WTC11 (cell line): ENCODE data around the gene CDH13. TPM values are rescaled to one million over a fixed set of nuclear protein-coding genes. Genes with fewer than 3 reads are reported as not detected.

Experiments
- ATAC-seq: fragments of 200-7000 bp; cut with Tn5 transposase; 2 replicates; pipeline ENCODE4 v1.10.0; 2021; ENCODE audit warnings: mild to moderate bottlenecking, moderate library complexity
- CTCF ChIA-PET: fragments of 300-600 bp; sonication (Branson Sonifier 250); formaldehyde crosslinking; loops from one replicate; lab custom pipeline; 2021; ENCODE audit warnings: antibody characterized with exemption; lab: Charles Lee
- POLR2A ChIA-PET: fragments of 350-600 bp; sonication (Branson Sonifier 250); formaldehyde crosslinking; loops from one replicate; lab custom pipeline; 2021; ENCODE audit warnings: antibody characterized with exemption; lab: Charles Lee
- DNase-seq: peaks from one replicate; pipeline ENCODE4 v3.0.0; 2021; ENCODE audit warnings: low spot score
- H3K27ac Mint-ChIP-seq: 2 replicates; pipeline ENCODE4 v1.8.0; 2021; ENCODE audit warnings: mixed read lengths
- H3K27me3 Mint-ChIP-seq: 2 replicates; pipeline ENCODE4 v1.8.0; 2021; ENCODE audit warnings: low read depth, mild to moderate bottlenecking, moderate library complexity, mixed read lengths
- H3K36me3 Mint-ChIP-seq: 2 replicates; pipeline ENCODE4 v1.8.0; 2021; ENCODE audit warnings: mixed read lengths
- H3K4me1 Mint-ChIP-seq: 2 replicates; pipeline ENCODE4 v1.8.0; 2022; ENCODE audit warnings: mixed read lengths
- H3K4me3 Mint-ChIP-seq: 2 replicates; pipeline ENCODE4 v1.8.0; 2021; ENCODE audit warnings: mild to moderate bottlenecking, moderate library complexity, mixed read lengths
- H3K9me3 Mint-ChIP-seq: 2 replicates; pipeline ENCODE4 v1.8.0; 2021; ENCODE audit warnings: mixed read lengths
- AR ChIP-seq: fragments of 250-450 bp; sonication (Bioruptor Pico); IDR thresholded peaks from 2 replicates; pipeline ENCODE4 v1.9.0; 2021; ENCODE audit warnings: mild to moderate bottlenecking
- ATF3 ChIP-seq: sonication (generic); formaldehyde crosslinking; conservative IDR thresholded peaks from 2 replicates; pipeline ENCODE4 v1.8.1; 2022; ENCODE audit warnings: mild to moderate bottlenecking, missing genetic modification reagents
- CBFB ChIP-seq: sonication (generic); formaldehyde crosslinking; IDR thresholded peaks from 2 replicates; pipeline ENCODE4 v1.8.1; 2022; ENCODE audit warnings: mild to moderate bottlenecking, low read depth, missing genetic modification reagents
- CREM ChIP-seq: sonication (generic); formaldehyde crosslinking; IDR thresholded peaks from 2 replicates; pipeline ENCODE4 v1.8.1; 2022; ENCODE audit warnings: mild to moderate bottlenecking, missing genetic modification reagents, moderate library complexity
- FOXK1 ChIP-seq: sonication (generic); formaldehyde crosslinking; IDR thresholded peaks from 2 replicates; pipeline ENCODE4 v1.8.0; 2022; ENCODE audit warnings: mild to moderate bottlenecking, moderate library complexity, missing genetic modification reagents
- GTF2I ChIP-seq: fragments of 250-450 bp; sonication (Bioruptor Pico); conservative IDR thresholded peaks from 2 replicates; pipeline ENCODE4 v1.4.0; 2021; ENCODE audit warnings: mild to moderate bottlenecking
- JUN ChIP-seq: sonication (generic); formaldehyde crosslinking; IDR thresholded peaks from 2 replicates; pipeline ENCODE4 v1.8.0; 2023; ENCODE audit warnings: mild to moderate bottlenecking, missing genetic modification reagents
- MXD4 ChIP-seq: fragments of 250-450 bp; sonication (Bioruptor Pico); IDR thresholded peaks from 2 replicates; pipeline ENCODE4 v1.8.0; 2021; ENCODE audit warnings: mild to moderate bottlenecking, moderate library complexity, borderline replicate concordance
- NFATC4 ChIP-seq: fragments of 250-450 bp; sonication (Bioruptor Pico); IDR thresholded peaks from 2 replicates; pipeline ENCODE4 v1.9.0; 2021; ENCODE audit warnings: mild to moderate bottlenecking
- NR3C1 ChIP-seq: sonication (generic); formaldehyde crosslinking; conservative IDR thresholded peaks from 2 replicates; pipeline ENCODE4 v1.8.1; 2023; ENCODE audit warnings: low read depth, mild to moderate bottlenecking, missing genetic modification reagents
- OVOL2 ChIP-seq: fragments of 250-450 bp; sonication (Bioruptor Pico); IDR thresholded peaks from 2 replicates; pipeline ENCODE4 v1.9.0; 2021; ENCODE audit warnings: mild to moderate bottlenecking, borderline replicate concordance
- PREB ChIP-seq: sonication (generic); formaldehyde crosslinking; IDR thresholded peaks from 2 replicates; pipeline ENCODE4 v1.8.1; 2022; ENCODE audit warnings: mild to moderate bottlenecking, missing genetic modification reagents, moderate library complexity, borderline replicate concordance
- RELA ChIP-seq: sonication (generic); formaldehyde crosslinking; IDR thresholded peaks from 2 replicates; pipeline ENCODE4 v1.8.1; 2022; ENCODE audit warnings: missing genetic modification reagents, mild to moderate bottlenecking, borderline replicate concordance
- TP53 ChIP-seq: sonication (generic); formaldehyde crosslinking; IDR thresholded peaks from 2 replicates; pipeline ENCODE4 v1.8.1; 2023; ENCODE audit warnings: mild to moderate bottlenecking, missing genetic modification reagents
- ZNF121 ChIP-seq: sonication (generic); formaldehyde crosslinking; IDR thresholded peaks from 2 replicates; pipeline ENCODE4 v1.8.0; 2023; ENCODE audit warnings: missing genetic modification reagents
- ZNF232 ChIP-seq: sonication (generic); formaldehyde crosslinking; IDR thresholded peaks from 2 replicates; pipeline ENCODE4 v1.8.0; 2022; ENCODE audit warnings: mild to moderate bottlenecking, missing genetic modification reagents
- ZNF317 ChIP-seq: sonication (generic); formaldehyde crosslinking; IDR thresholded peaks from 2 replicates; pipeline ENCODE4 v1.8.1; 2023; ENCODE audit warnings: low read depth, mild to moderate bottlenecking, moderate library complexity, missing genetic modification reagents, borderline replicate concordance
- ZNF423 ChIP-seq: fragments of 250-450 bp; sonication (Bioruptor Pico); IDR thresholded peaks from 2 replicates; pipeline ENCODE4 v2.1.2; 2022; ENCODE audit warnings: mild to moderate bottlenecking, moderate library complexity
- total RNA-seq: library from RNA; stranded (reverse); gene quantifications from 3 replicates; pipeline ENCODE4 v1.2.3, GENCODE V29; 2021
- TF ChIP-seq, protein P1 (sequence below): sonication (generic); formaldehyde crosslinking; IDR thresholded peaks from 2 replicates; pipeline ENCODE4 v1.8.0; 2022; ENCODE audit warnings: missing genetic modification reagents
- TF ChIP-seq, protein P2 (sequence below): sonication (generic); formaldehyde crosslinking; IDR thresholded peaks from 2 replicates; pipeline ENCODE4 v1.8.1; 2023; ENCODE audit warnings: mild to moderate bottlenecking, missing genetic modification reagents, moderate library complexity
- TF ChIP-seq, protein P3 (sequence below): sonication (generic); formaldehyde crosslinking; IDR thresholded peaks from 2 replicates; pipeline ENCODE4 v1.8.0; 2022; ENCODE audit warnings: mild to moderate bottlenecking, missing genetic modification reagents

Gene CDH13
- total RNA-seq, 1 experiment from 2014 or later: 0.81 TPM

DNA sequence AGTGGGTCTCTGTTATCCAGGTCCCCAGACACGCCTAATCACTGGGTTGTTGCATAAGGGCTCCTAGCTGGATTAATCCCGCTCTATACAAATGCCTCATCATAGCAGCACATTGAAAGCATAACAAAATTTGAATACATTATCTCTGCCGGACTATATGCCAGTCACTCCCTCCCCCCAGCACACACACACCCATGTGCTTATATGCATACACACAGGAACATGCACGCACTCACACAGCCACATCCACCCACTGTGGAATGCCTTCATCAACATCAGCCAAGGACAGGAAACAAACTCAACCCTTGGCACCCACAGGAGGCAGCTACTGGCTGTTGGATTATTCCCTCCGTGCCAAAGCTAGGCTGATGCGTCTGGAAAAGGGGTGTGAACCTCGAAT lies 3.5 kb upstream of the CDH13 start:
- H3K36me3 Mint-ChIP-seq: no peaks in the 10 kb centered on the region
- no peaks in the 10 kb centered on the region for H3K9me3 Mint-ChIP-seq
- H3K27ac Mint-ChIP-seq: no peak overlapping the region
- H3K4me1 Mint-ChIP-seq: peaks cover 10% of the 10 kb centered on the region
- TF ChIP-seq CREM (CRISPR knock-in tag) (no peak), AR (no peak), ZNF423 (no peak), GTF2I (CRISPR knock-in tag) (no peak)
- POLR2A ChIA-PET: no interaction called here
- H3K4me3 Mint-ChIP-seq: no peak overlapping the region
- ATAC-seq (no peak), DNase-seq (no peak)
- peaks cover 43% of the 10 kb centered on the region for H3K27me3 Mint-ChIP-seq
- CTCF ChIA-PET: interaction anchor here (1.0 to 1.2 kb wide), 3 partner anchors 9 to 360 kb away, joined by 3 to 9 read pairs (median 6); no protein-coding TSS in a partner anchor

DNA sequence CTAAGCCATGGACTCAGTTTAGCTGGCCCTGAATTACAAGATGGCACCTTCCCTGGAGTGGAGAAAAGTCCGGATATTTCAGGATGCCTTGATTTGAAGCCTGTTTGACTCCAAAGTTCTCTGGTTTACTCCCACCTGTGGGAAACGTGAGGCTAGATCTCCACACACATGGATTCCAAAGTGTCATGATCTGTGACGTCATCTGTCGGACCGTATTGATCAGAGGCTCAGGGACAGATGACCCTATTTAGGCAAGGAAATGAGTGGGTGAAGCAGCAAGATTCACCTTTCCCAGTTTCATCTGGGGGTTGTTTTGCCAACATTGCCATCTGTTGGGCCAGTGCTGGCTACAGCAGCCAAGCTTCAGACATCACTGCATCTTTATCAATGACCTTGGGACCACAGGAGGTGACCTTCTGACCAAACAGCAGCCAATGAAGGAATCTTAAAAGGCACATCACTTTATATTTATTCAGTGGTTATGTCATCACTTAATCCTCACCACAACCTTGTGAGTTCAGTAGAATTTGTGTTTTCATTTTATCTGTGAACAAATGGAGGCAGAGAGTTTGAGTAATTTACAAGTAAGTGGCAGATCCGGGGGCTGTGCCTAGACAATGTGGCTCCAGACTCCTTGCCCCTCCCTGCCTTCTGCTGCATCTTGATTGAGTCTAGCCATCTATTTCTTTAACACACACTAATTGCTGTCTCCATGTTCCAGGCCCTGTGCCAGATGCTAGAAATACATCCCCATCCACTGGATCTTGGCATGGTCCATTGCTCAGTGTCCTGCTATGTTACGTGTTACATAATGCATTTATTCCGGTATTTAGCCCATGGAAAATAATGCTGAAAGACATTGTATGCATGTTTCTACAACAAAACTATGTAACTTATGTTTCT lies 1.5 kb upstream of the CDH13 start:
- Mint-ChIP-seq H3K9me3 (no peaks in the 10 kb centered on the region), H3K27ac (no peak overlapping the region), H3K27me3 (peaks cover 58% of the 10 kb centered on the region), H3K36me3 (no peaks in the 10 kb centered on the region), H3K4me3 (no peak overlapping the region), H3K4me1 (peaks cover 28% of the 10 kb centered on the region)
- CTCF ChIA-PET: interaction anchor here (0.5 to 1.1 kb wide), 4 partner anchors 19 to 736 kb away, joined by 3 read pairs; no protein-coding TSS in a partner anchor
- TF ChIP-seq ZNF232 (no peak), TP53 (no peak), JUN (CRISPR knock-in tag) (no peak), NFATC4 (CRISPR knock-in tag) (no peak), RELA (CRISPR knock-in tag) (no peak), FOXK1 (CRISPR knock-in tag) (no peak), ZNF317 (CRISPR knock-in tag) (no peak), ZNF423 (no peak), AR (no peak), CBFB (no peak), MXD4 (no peak), PREB (CRISPR knock-in tag) (no peak), OVOL2 (no peak), CREM (CRISPR knock-in tag) (no peak), ATF3 (CRISPR knock-in tag) (no peak), NR3C1 (CRISPR knock-in tag) (no peak), ZNF121 (CRISPR knock-in tag) (no peak)
- TF ChIP-seq, protein P1, sequence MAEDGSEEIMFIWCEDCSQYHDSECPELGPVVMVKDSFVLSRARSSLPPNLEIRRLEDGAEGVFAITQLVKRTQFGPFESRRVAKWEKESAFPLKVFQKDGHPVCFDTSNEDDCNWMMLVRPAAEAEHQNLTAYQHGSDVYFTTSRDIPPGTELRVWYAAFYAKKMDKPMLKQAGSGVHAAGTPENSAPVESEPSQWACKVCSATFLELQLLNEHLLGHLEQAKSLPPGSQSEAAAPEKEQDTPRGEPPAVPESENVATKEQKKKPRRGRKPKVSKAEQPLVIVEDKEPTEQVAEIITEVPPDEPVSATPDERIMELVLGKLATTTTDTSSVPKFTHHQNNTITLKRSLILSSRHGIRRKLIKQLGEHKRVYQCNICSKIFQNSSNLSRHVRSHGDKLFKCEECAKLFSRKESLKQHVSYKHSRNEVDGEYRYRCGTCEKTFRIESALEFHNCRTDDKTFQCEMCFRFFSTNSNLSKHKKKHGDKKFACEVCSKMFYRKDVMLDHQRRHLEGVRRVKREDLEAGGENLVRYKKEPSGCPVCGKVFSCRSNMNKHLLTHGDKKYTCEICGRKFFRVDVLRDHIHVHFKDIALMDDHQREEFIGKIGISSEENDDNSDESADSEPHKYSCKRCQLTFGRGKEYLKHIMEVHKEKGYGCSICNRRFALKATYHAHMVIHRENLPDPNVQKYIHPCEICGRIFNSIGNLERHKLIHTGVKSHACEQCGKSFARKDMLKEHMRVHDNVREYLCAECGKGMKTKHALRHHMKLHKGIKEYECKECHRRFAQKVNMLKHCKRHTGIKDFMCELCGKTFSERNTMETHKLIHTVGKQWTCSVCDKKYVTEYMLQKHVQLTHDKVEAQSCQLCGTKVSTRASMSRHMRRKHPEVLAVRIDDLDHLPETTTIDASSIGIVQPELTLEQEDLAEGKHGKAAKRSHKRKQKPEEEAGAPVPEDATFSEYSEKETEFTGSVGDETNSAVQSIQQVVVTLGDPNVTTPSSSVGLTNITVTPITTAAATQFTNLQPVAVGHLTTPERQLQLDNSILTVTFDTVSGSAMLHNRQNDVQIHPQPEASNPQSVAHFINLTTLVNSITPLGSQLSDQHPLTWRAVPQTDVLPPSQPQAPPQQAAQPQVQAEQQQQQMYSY (CRISPR knock-in tag): no peak
- TF ChIP-seq, protein P2, sequence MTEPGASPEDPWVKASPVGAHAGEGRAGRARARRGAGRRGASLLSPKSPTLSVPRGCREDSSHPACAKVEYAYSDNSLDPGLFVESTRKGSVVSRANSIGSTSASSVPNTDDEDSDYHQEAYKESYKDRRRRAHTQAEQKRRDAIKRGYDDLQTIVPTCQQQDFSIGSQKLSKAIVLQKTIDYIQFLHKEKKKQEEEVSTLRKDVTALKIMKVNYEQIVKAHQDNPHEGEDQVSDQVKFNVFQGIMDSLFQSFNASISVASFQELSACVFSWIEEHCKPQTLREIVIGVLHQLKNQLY (CRISPR knock-in tag): no peak
- TF ChIP-seq, protein P3, sequence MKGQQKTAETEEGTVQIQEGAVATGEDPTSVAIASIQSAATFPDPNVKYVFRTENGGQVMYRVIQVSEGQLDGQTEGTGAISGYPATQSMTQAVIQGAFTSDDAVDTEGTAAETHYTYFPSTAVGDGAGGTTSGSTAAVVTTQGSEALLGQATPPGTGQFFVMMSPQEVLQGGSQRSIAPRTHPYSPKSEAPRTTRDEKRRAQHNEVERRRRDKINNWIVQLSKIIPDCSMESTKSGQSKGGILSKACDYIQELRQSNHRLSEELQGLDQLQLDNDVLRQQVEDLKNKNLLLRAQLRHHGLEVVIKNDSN (CRISPR knock-in tag): no peak
- POLR2A ChIA-PET: no interaction called here
- ATAC-seq: no peak
- DNase-seq: no peak
